Testis (tissue), 3 donors: ENCODE measurements around the gene PCDH12. TPM values are rescaled to one million over a fixed set of nuclear protein-coding genes. Genes with fewer than 3 reads are reported as not detected.

Experiments used
- DNase-seq: peaks from one replicate; pipeline ENCODE4 v3.0.0-alpha.2; 2019
- H3K27ac ChIP-seq, 2 donors: fragments of 200-600 bp; sonication (generic); one replicate each; pipeline ENCODE4 v1.5.1; 2019
- H3K27me3 ChIP-seq: fragments of 200-600 bp; sonication (generic); one replicate; pipeline ENCODE4 v1.5.1; 2019
- H3K36me3 ChIP-seq: fragments of 200-600 bp; sonication (generic); one replicate; pipeline ENCODE4 v1.5.1; 2017; ENCODE audit warnings: low read depth; ENCODE audit errors: missing control alignments
- H3K4me1 ChIP-seq: fragments of 200-600 bp; sonication (generic); one replicate; pipeline ENCODE4 v1.5.1; 2019
- H3K4me3 ChIP-seq, 2 donors: fragments of 200-600 bp; sonication (generic); one replicate each; pipeline ENCODE4 v1.5.1; 2017 to 2019
- H3K9me3 ChIP-seq: fragments of 200-600 bp; sonication (generic); one replicate; pipeline ENCODE4 v1.5.1; 2017
- POLR2A ChIP-seq: fragments of 450-650 bp; IDR thresholded peaks from one replicate; pipeline ENCODE4 v1.6.1; 2017; ENCODE audit warnings: antibody characterized with exemption, mild to moderate bottlenecking, moderate library complexity
- WGBS, 2 donors: methylation state at CpG; one replicate each; pipeline ENCODE4 v1.1.5; 2018; 5-methylcytosine and 5-hydroxymethylcytosine counted together
- intact Hi-C: fragments of 100-400 bp; cut with DNase I; formaldehyde crosslinking; loops from one replicate; pipeline ENCODE4 v1.15.1; 2023; ENCODE audit warnings: low total_unique reads
- polyA plus RNA-seq: library from polyadenylated mRNA; stranded (reverse); fragments of 350-450 nt; fragmentation: Illumina TruSeq; extraction: RNeasy Lipid Tissue Mini Kit (QIAGEN cat#74804); gene quantifications from one replicate; pipeline ENCODE4 v1.2.3, GENCODE V29; 2014; ENCODE audit warnings: low read depth, low replicate concordance; ENCODE audit not compliant: insufficient read depth
- total RNA-seq, 2 donors: library from RNA; depleted of rRNA; stranded (reverse); fragments of >200 nt; gene quantifications; one replicate each; pipeline ENCODE4 v1.2.3, GENCODE V29; 2016
- TF ChIP-seq, protein P1 (sequence below), 3 experiments: fragments of 450-650 bp in 2 of 3; fragments of 200-600 bp in 1 of 3; sonication (generic) in 1 of 3; IDR thresholded peaks; one replicate each; pipeline ENCODE4 v1.5.1; 2016 to 2019; ENCODE audit warnings: antibody characterized with exemption in 3 of 3, mild to moderate bottlenecking in 2 of 3, moderate library complexity in 1 of 3

Gene PCDH12
- total and polyA plus RNA-seq, 3 donors from 2014 or later: 0.31 to 2.0 (median 1.6) TPM

GRCh38 chr5:141934099-141934844, 23.7 kb downstream of the PCDH12 start:
- Histone ChIP-seq H3K4me3 (no peak overlapping the region), H3K27me3 (no peaks in the 10 kb centered on the region), H3K9me3 (no peaks in the 10 kb centered on the region), H3K4me1 (no peaks in the 10 kb centered on the region), H3K36me3 (no peaks in the 10 kb centered on the region), H3K27ac (no peak overlapping the region)
- WGBS, 2 donors: 72 to 88% methylated on average over 11 of the region's 11 CpGs
- intact Hi-C loops: no loop called here
- DNase-seq: no peak
- TF ChIP-seq, protein P1, sequence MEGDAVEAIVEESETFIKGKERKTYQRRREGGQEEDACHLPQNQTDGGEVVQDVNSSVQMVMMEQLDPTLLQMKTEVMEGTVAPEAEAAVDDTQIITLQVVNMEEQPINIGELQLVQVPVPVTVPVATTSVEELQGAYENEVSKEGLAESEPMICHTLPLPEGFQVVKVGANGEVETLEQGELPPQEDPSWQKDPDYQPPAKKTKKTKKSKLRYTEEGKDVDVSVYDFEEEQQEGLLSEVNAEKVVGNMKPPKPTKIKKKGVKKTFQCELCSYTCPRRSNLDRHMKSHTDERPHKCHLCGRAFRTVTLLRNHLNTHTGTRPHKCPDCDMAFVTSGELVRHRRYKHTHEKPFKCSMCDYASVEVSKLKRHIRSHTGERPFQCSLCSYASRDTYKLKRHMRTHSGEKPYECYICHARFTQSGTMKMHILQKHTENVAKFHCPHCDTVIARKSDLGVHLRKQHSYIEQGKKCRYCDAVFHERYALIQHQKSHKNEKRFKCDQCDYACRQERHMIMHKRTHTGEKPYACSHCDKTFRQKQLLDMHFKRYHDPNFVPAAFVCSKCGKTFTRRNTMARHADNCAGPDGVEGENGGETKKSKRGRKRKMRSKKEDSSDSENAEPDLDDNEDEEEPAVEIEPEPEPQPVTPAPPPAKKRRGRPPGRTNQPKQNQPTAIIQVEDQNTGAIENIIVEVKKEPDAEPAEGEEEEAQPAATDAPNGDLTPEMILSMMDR (IDR thresholded peaks at IDR 0.05): no peak
- TF ChIP-seq POLR2A: no peak

GRCh38 chr5:141933151-141933550, 24.9 kb downstream of the PCDH12 start:
- intact Hi-C loops: no loop called here
- H3K27ac ChIP-seq: no peak overlapping the region
- H3K9me3 ChIP-seq: no peaks in the 10 kb centered on the region
- TF ChIP-seq POLR2A: no peak
- TF ChIP-seq, protein P1 (IDR thresholded peaks at IDR 0.05): no peak
- no peak for DNase-seq
- no peaks in the 10 kb centered on the region for H3K4me1 ChIP-seq
- H3K27me3 ChIP-seq: no peaks in the 10 kb centered on the region
- H3K36me3 ChIP-seq: no peaks in the 10 kb centered on the region
- 88 to 93% methylated on average over 7 of the region's 7 CpGs for WGBS, 2 donors
- H3K4me3 ChIP-seq: no peak overlapping the region

- H3K27ac ChIP-seq: no peak overlapping the region
- no peak for DNase-seq
- no peaks in the 10 kb centered on the region for H3K9me3 ChIP-seq
- no peaks in the 10 kb centered on the region for H3K27me3 ChIP-seq
- no peak for TF ChIP-seq POLR2A
- TF ChIP-seq, protein P1 (IDR thresholded peaks at IDR 0.05): no peak
- no peaks in the 10 kb centered on the region for H3K36me3 ChIP-seq
- no peaks in the 10 kb centered on the region for H3K4me1 ChIP-seq
- intact Hi-C loops: no loop called here
- WGBS, 2 donors: 87 to 94% methylated on average over 5 of the region's 5 CpGs
- no peak overlapping the region for H3K4me3 ChIP-seq
Measured at GRCh38 chr5:141931694-141932093, 26.3 kb downstream of the PCDH12 start.

- DNase-seq: no peak
- Histone ChIP-seq H3K9me3 (no peaks in the 10 kb centered on the region), H3K27ac (no peak overlapping the region), H3K36me3 (no peaks in the 10 kb centered on the region), H3K27me3 (no peaks in the 10 kb centered on the region), H3K4me3 (no peak overlapping the region), H3K4me1 (peaks cover 2% of the 10 kb centered on the region)
- intact Hi-C loops: no loop called here
- 90 to 97% methylated on average over 19 of the region's 19 CpGs for WGBS, 2 donors
- TF ChIP-seq, protein P1 (IDR thresholded peaks at IDR 0.05): no peak
- no peak for TF ChIP-seq POLR2A
Measured at GRCh38 chr5:141929398-141930058, 28.5 kb downstream of the PCDH12 start.
